K562 (cell line): ENCODE results near the gene OR10A3. TPM values are rescaled to one million over a fixed set of nuclear protein-coding genes. Genes with fewer than 3 reads are reported as not detected.

Experiments
- ATAC-seq: fragments of 200-7000 bp; cut with Tn5 transposase; 3 replicates; pipeline ENCODE4 v1.9.1; 2020; ENCODE audit warnings: moderate library complexity
- BruUV-seq: library from RNA; stranded (reverse); fragments of 400-500 nt; replicated peaks from 2 replicates; lab custom pipeline; 2021; lab: Mats Ljungman, UMichigan
- CTCF ChIA-PET: fragments of 300-600 bp; formaldehyde crosslinking; extraction: SDS; loops from one replicate; lab custom pipeline; 2021; ENCODE audit warnings: low intra/inter-chr PET ratio; lab: Yijun Ruan, JAX
- POLR2A ChIA-PET: fragments of 300-600, 350-650 bp; sonication (Branson Sonifier 250); formaldehyde crosslinking; extraction: SDS; loops from one replicate; lab custom pipeline; 2021; ENCODE audit warnings: antibody characterized with exemption, inconsistent platforms; lab: Yijun Ruan, JAX
- DNase-seq, 4 experiments: peaks; one replicate each; pipeline versions ENCODE4 v3.0.0 to v3.0.0-alpha.2; 2011 to 2018; ENCODE audit warnings: low spot score in 3 of 4, mixed read lengths in 3 of 4; ENCODE audit errors: extremely low read depth in 1 of 4
- FAIRE-seq: peaks from 2 replicates; lab custom pipeline; 2011; peaks lifted over from hg19 to GRCh38; lab: Jason Lieb, UNC
- H2AFZ ChIP-seq: 2 replicates; pipeline ENCODE4 v1.6.0; 2011; ENCODE audit warnings: low read depth, low read length, control low read depth, inconsistent platforms
- H3K27ac ChIP-seq: fragments of 200-600 bp; 3 replicates; pipeline ENCODE4 v1.8.0; 2011; ENCODE audit warnings: low read depth, mild to moderate bottlenecking, control low read depth, inconsistent platforms, low read length, moderate library complexity, mixed read lengths; ENCODE audit errors: extremely low read depth
- H3K27me3 ChIP-seq, 2 experiments: fragments of 300-600 bp in 1 of 2; 2 replicates in 1 of 2; 3 replicates in 1 of 2; pipeline versions ENCODE4 v1.6.0 to v1.8.0; 2011; ENCODE audit warnings: inconsistent platforms in 2 of 2, low read length in 2 of 2, mild to moderate bottlenecking in 1 of 2, mixed read lengths in 1 of 2, moderate library complexity in 1 of 2; ENCODE audit not compliant: control insufficient read depth in 2 of 2, insufficient read depth in 2 of 2
- H3K36me3 ChIP-seq: fragments of 300-600 bp; 3 replicates; pipeline ENCODE4 v1.8.0; 2011; ENCODE audit warnings: mild to moderate bottlenecking, low read length, inconsistent platforms; ENCODE audit not compliant: control insufficient read depth, insufficient read depth
- H3K4me1 ChIP-seq, 2 experiments: fragments of 200-600 bp in 1 of 2; replicated peaks in 1 of 2; 2 replicates in 1 of 2; 3 replicates in 1 of 2; pipeline versions ENCODE4 v1.5.1 to v1.8.0; 2011; ENCODE audit warnings: inconsistent platforms in 2 of 2, low read length in 2 of 2, mild to moderate bottlenecking in 1 of 2, mixed read lengths in 1 of 2, moderate library complexity in 1 of 2; ENCODE audit not compliant: control insufficient read depth in 2 of 2, insufficient read depth in 2 of 2
- H3K4me2 ChIP-seq: 2 replicates; pipeline ENCODE4 v1.6.1; 2011; ENCODE audit warnings: low read length, control low read depth, inconsistent platforms, mixed read lengths; ENCODE audit not compliant: insufficient read depth
- H3K4me3 ChIP-seq: fragments of 200-600 bp; sonication (generic), shearing (Covaris generic); 2 replicates; pipeline ENCODE4 v1.5.1; 2016; ENCODE audit warnings: control low read depth, inconsistent platforms
- H3K79me2 ChIP-seq: fragments of 200-600 bp; 3 replicates; pipeline ENCODE4 v1.8.0; 2011; ENCODE audit warnings: low read length, inconsistent platforms; ENCODE audit not compliant: control insufficient read depth, insufficient read depth
- H3K9ac ChIP-seq, 2 experiments: 2 replicates each; pipeline versions ENCODE4 v1.6.0 to v1.6.1; 2011; ENCODE audit warnings: low read depth in 2 of 2, low read length in 2 of 2, control low read depth in 1 of 2, inconsistent platforms in 1 of 2, mild to moderate bottlenecking in 1 of 2, mixed read lengths in 1 of 2; ENCODE audit not compliant: insufficient read depth in 1 of 2
- H3K9me1 ChIP-seq: one replicate; pipeline ENCODE4 v1.6.0; 2011; ENCODE audit warnings: inconsistent platforms, mild to moderate bottlenecking, low read length, moderate library complexity; ENCODE audit not compliant: control insufficient read depth, insufficient read depth
- H3K9me3 ChIP-seq: replicated peaks from 2 replicates; pipeline ENCODE4 v1.5.1; 2011; ENCODE audit warnings: low read depth, low read length, inconsistent platforms; ENCODE audit not compliant: control insufficient read depth, insufficient read depth
- H4K20me1 ChIP-seq: replicated peaks from 2 replicates; pipeline ENCODE4 v1.6.1; 2011; ENCODE audit warnings: low read length, inconsistent platforms, mixed read lengths; ENCODE audit not compliant: control insufficient read depth, insufficient read depth
- E2F3 ChIP-seq: fragments of 250-450 bp; sonication (Bioruptor Pico); IDR thresholded peaks from 2 replicates; pipeline ENCODE4 v1.4.0; 2020; ENCODE audit warnings: mild to moderate bottlenecking
- HMGN3 ChIP-seq: IDR thresholded peaks from 2 replicates; pipeline ENCODE4 v1.6.1; 2011; ENCODE audit warnings: borderline replicate concordance, low read depth, mild to moderate bottlenecking, mixed read lengths, low read length; ENCODE audit not compliant: insufficient read length; ENCODE audit errors: extremely low read depth
- MYBL2 ChIP-seq, 2 experiments: fragments of 450-650 bp in 1 of 2; sonication (generic) in 1 of 2; formaldehyde crosslinking in 1 of 2; IDR thresholded peaks; 2 replicates each; pipeline versions ENCODE4 v1.6.1 to v1.8.1; 2017 to 2022; ENCODE audit warnings: borderline replicate concordance in 1 of 2, inconsistent platforms in 1 of 2, low read depth in 1 of 2, mild to moderate bottlenecking in 1 of 2, missing genetic modification reagents in 1 of 2, moderate library complexity in 1 of 2
- NCOA6 ChIP-seq: fragments of 450-650 bp; IDR thresholded peaks from 2 replicates; pipeline ENCODE4 v1.6.1; 2017; ENCODE audit warnings: mild to moderate bottlenecking
- XRCC5 ChIP-seq: fragments of 200-400 bp; formaldehyde crosslinking; IDR thresholded peaks from 2 replicates; pipeline ENCODE4 v1.6.1; 2017; ENCODE audit warnings: low read depth, mild to moderate bottlenecking, low read length
- ZKSCAN3 ChIP-seq: fragments of 250-450 bp; sonication (Bioruptor Pico); IDR thresholded peaks from 2 replicates; pipeline ENCODE4 v1.4.0; 2020
- ZNF224 ChIP-seq: sonication (generic); formaldehyde crosslinking; IDR thresholded peaks from 2 replicates; pipeline ENCODE4 v1.8.0; 2022; ENCODE audit warnings: mild to moderate bottlenecking, missing genetic modification reagents
- ZNF23 ChIP-seq: fragments of 250-450 bp; sonication (Bioruptor Pico); IDR thresholded peaks from 2 replicates; pipeline ENCODE4 v1.4.0; 2020; ENCODE audit warnings: mild to moderate bottlenecking
- WGBS: fragments of 100-300 bp; shearing (Covaris generic); methylation state at CpG from one replicate; pipeline ENCODE4 v1.1.6; 2016; ENCODE audit warnings: low coverage, mixed read lengths; ENCODE audit not compliant: insufficient coverage; ENCODE audit errors: missing lambda C conversion rate; 5-methylcytosine and 5-hydroxymethylcytosine counted together
- in situ Hi-C: fragments of 300-500 bp; cut with MboI; formaldehyde crosslinking; loops from 4 replicates; pipeline ENCODE4 v1.15.0; 2018; ENCODE audit warnings: inconsistent platforms, mixed read lengths
- intact Hi-C: fragments of 100-400 bp; cut with micrococcal nuclease; formaldehyde crosslinking; loops from 2 replicates; pipeline ENCODE4 v1.14.2; 2022
- polyA plus RNA-seq, 8 experiments: library from polyadenylated mRNA; depleted of rRNA in 4 of 8; stranded (reverse) in 5 of 8; unstranded in 3 of 8; fragments of >200 nt; fragmentation: Nextera tagmentation in 2 of 8; fragmentation: Illumina TruSeq in 1 of 8; extraction: Ambion mirVana in 2 of 8; extraction: Trizol in 1 of 8; gene quantifications; 2 replicates each; pipeline versions ENCODE4 v1.2.1 to v1.2.3, GENCODE V29; 2011 to 2014; ENCODE audit warnings: inconsistent platforms in 1 of 8, missing spikeins in 1 of 8
- total RNA-seq, 7 experiments: library from RNA; depleted of rRNA in 6 of 7; stranded (reverse); fragments of >200 nt in 6 of 7; fragmentation: Illumina TruSeq in 2 of 7; extraction: Trizol in 2 of 7; gene quantifications; 2 replicates each; pipeline versions ENCODE4 v1.2.1 to v1.2.3, GENCODE V29; 2011 to 2021; ENCODE audit warnings: low replicate concordance in 1 of 7
- TF ChIP-seq, protein P1 (sequence below): sonication (generic); formaldehyde crosslinking; IDR thresholded peaks from 2 replicates; pipeline ENCODE4 v1.4.0; 2020; ENCODE audit warnings: mild to moderate bottlenecking, missing genetic modification reagents
- TF ChIP-seq, protein P2 (sequence below): fragments of 250-450 bp; sonication (Bioruptor Pico); IDR thresholded peaks from 2 replicates; pipeline ENCODE4 v1.5.0; 2021

Gene OR10A3
- total and polyA plus RNA-seq, 9 of the 15 experiments (the other 6 are each of a cell fraction or from before 2014, with no cell fraction given), result not detected

DNA sequence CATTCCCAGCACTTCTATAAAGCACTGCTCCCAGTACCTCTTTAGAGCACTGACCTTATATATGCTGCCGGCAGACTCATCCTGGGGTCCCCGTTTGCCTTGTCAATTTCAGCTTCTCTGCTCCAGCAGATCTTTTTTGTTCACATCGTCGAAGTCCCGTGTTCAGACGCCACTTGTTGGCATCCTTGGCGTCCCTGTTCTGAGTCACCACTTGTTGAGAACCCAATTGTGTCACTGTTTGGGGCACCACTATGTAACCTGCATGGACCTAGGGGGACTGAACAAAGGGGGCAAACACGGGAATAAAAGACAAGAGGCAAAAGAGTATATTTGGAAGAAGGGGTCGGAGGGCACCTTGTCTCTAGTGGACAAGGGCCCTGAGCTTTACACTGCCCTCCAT is 36.0 kb downstream of the OR10A3 start:
- in situ Hi-C loops, result no loop called here
- H4K20me1 ChIP-seq, result no peaks in the 10 kb centered on the region
- no peak overlapping the region for H3K4me3 ChIP-seq
- no peaks in the 10 kb centered on the region; a peak in 1 of 5 replicates for H3K27me3 ChIP-seq
- DNase-seq (no peak), FAIRE-seq (no peak), ATAC-seq (no peak)
- H3K27ac ChIP-seq, result no peak overlapping the region
- H2AFZ ChIP-seq, result no peak overlapping the region
- H3K9ac ChIP-seq, result no peak overlapping the region
- no peak overlapping the region for H3K4me2 ChIP-seq
- no peaks in the 10 kb centered on the region for H3K9me1 ChIP-seq
- intact Hi-C loops, result no loop called here
- no peaks in the 10 kb centered on the region for H3K9me3 ChIP-seq
- POLR2A ChIA-PET, result interaction anchor here (0.7 kb wide), 2 partner anchors 82 to 1251 kb away, joined by 3 to 4 read pairs; partner anchors contain the start of gene EIF3F
- CTCF ChIA-PET, result no interaction called here
- BruUV-seq, result no TSS peak
- TF ChIP-seq, protein P1, sequence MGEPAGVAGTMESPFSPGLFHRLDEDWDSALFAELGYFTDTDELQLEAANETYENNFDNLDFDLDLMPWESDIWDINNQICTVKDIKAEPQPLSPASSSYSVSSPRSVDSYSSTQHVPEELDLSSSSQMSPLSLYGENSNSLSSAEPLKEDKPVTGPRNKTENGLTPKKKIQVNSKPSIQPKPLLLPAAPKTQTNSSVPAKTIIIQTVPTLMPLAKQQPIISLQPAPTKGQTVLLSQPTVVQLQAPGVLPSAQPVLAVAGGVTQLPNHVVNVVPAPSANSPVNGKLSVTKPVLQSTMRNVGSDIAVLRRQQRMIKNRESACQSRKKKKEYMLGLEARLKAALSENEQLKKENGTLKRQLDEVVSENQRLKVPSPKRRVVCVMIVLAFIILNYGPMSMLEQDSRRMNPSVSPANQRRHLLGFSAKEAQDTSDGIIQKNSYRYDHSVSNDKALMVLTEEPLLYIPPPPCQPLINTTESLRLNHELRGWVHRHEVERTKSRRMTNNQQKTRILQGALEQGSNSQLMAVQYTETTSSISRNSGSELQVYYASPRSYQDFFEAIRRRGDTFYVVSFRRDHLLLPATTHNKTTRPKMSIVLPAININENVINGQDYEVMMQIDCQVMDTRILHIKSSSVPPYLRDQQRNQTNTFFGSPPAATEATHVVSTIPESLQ (CRISPR knock-in tag), result no peak
- TF ChIP-seq ZNF23 (CRISPR knock-in tag) (no peak), E2F3 (CRISPR knock-in tag) (no peak), HMGN3 (no peak), XRCC5 (no peak), ZKSCAN3 (CRISPR knock-in tag) (no peak), ZNF224 (CRISPR knock-in tag) (no peak), NCOA6 (no peak), MYBL2 (IDR thresholded peaks at IDR 0.05; ENCODE audit: low read depth) (no peak), MYBL2 (CRISPR knock-in tag; IDR thresholded peaks at IDR 0.05; ENCODE audit: borderline replicate concordance) (no peak)
- TF ChIP-seq, protein P2, sequence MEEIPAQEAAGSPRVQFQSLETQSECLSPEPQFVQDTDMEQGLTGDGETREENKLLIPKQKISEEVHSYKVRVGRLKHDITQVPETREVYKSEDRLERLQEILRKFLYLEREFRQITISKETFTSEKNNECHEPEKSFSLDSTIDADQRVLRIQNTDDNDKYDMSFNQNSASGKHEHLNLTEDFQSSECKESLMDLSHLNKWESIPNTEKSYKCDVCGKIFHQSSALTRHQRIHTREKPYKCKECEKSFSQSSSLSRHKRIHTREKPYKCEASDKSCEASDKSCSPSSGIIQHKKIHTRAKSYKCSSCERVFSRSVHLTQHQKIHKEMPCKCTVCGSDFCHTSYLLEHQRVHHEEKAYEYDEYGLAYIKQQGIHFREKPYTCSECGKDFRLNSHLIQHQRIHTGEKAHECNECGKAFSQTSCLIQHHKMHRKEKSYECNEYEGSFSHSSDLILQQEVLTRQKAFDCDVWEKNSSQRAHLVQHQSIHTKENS, result no peak
- WGBS, result 0% methylated on average over 9 of the region's 9 CpGs
- no peaks in the 10 kb centered on the region for H3K4me1 ChIP-seq
- H3K36me3 ChIP-seq, result no peaks in the 10 kb centered on the region
- no peaks in the 10 kb centered on the region for H3K79me2 ChIP-seq
